ENCODE measurements around the gene CNDP1.

The CNDP1 gene

GRCh38 chr18:74493689-74494088 lies 40.6 kb upstream of the CNDP1 start:
- no peak for TF ChIP-seq CTCF (IDR thresholded peaks at IDR 0.05)
- no peak for DNase-seq (ENCODE audit: low spot score)
- no peak overlapping the region for H3K4me3 ChIP-seq
- no peak overlapping the region for H3K27ac ChIP-seq

GRCh38 chr18:74494514-74494913 lies 39.8 kb upstream of the CNDP1 start:
- no peak for TF ChIP-seq CTCF (IDR thresholded peaks at IDR 0.05)
- no peak overlapping the region for H3K4me3 ChIP-seq
- DNase-seq (ENCODE audit: low spot score): no peak
- H3K27ac ChIP-seq: no peak overlapping the region

DNA sequence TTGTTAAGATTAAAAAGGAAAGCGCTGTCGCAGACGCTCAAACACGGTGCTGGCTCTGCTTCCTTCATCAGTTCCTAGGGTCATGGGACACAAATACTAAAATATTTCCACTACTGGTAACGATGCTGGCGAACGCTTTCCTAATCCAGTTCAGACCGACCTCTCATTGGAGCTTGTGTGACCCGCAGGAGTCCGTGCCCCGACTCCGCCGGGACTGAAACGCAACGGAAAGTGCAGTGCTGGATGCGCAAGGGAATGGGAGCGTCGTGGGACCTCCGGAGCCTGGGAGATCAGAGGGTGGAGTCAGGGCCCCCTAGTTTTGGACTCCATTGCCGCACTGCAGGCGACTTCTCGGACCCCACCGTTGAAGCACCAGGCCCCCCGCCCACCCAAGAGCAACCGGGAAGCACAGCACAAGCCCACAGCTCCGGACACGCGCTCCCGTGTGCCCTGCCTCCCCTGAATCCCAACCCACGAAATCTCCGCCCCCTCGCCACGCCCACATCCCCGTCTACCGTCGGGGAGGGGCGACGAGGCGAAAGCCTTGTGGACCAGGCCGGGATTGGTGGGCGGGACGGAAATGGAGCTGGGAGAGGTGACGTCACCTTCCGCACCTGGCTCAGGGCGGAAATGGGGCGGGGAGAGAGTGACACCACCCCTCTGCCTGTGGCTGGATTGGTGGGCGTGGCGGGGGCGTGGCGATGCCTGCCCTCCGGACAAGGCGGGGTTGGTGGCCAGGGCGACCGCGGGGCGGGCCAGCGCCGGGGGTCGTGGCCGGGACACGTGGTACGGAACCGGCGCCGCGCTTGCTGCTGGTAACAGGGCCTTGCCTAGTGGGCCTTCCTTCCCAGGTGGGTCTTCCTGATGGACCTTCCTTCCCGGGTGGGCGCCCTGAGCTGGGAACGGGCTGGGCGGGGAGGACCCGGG lies 38.5 kb upstream of the CNDP1 start, which contains the start of gene CNDP2:
CNDP2 (plus strand) TSS at position 783 of the 927 bp plus-strand sequence. CDS start 3,611 bp downstream, outside the sequence.
- Histone ChIP-seq H3K27ac (peak within 1 kb of the TSS; percentile 82 to 91), H3K4me3 (peak within 1 kb of the TSS; percentile 81)
- TF ChIP-seq CTCF (IDR thresholded peaks at IDR 0.05): no peak
- peak; percentile 100 for DNase-seq (ENCODE audit: low spot score)

DNA sequence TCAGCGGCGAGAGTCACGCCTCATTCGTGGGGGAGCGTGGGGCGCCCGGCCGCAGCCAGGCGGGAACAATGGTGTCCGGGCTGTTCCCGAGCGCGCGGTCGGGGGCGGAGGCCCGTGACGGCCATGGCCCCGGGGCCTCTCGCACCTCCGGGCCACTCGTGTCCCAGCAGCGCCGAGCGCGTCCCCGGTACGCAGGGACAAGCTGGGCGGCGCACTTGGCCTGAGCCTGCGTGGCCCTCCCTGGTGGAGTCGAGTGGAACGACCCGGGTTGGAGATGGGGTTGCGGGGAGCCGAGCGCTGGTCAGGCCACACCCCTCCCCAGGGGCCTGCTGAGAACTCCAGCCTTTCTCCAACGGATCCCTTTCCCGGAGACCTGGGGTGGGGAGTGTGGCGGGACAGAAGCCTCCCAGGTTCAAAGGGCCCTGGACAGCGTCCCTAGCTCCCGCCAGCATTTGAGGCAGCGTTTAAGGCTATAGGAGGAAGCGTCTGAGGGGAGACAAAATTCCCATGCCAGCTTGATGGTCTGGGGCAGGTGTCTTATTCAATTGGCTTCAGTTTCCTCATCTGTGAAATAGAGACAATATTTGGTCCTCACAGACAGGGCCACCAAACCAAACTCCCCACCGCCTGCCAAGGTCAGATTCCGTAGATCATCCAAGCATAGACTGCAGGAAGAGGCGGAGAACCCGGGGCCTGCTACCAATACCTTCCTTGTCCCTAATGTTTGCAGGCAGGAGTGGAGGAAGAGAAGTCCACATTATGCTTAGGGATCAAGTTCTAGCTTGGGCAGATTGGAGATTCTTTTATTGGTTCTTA lies 37.6 kb upstream of the CNDP1 start:
- DNase-seq (ENCODE audit: low spot score): no peak
- H3K4me3 ChIP-seq: peak overlapping the region; percentile 81
- TF ChIP-seq CTCF (IDR thresholded peaks at IDR 0.05): no peak
- H3K27ac ChIP-seq: peak overlapping the region; percentile 69 to 91

DNA sequence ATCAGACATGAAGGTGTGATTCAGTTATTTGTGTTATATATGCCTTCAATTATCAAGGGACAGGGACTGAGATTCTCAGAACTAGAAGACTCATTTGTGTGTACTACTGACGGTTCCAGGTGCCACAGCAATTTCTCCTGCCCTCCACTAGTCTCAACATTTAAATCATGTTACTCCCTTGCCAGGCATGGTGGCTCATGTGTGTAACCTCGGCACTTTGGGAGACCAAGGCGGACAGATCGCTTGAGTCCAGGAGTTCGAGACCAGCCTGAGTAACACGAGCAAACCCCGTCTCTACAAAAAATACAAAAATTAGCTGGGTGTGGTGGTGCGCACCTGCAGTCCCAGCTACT lies 37.0 kb upstream of the CNDP1 start:
- Histone ChIP-seq H3K27ac (peak overlapping the region in 1 of 2 donors; percentile 91), H3K4me3 (peak overlapping the region; percentile 81)
- DNase-seq (ENCODE audit: low spot score): no peak
- TF ChIP-seq CTCF (IDR thresholded peaks at IDR 0.05): no peak

GRCh38 chr18:74497778-74498177 lies 36.5 kb upstream of the CNDP1 start:
- no peak overlapping the region for H3K4me3 ChIP-seq
- TF ChIP-seq CTCF (IDR thresholded peaks at IDR 0.05): no peak
- no peak overlapping the region for H3K27ac ChIP-seq
- DNase-seq (ENCODE audit: low spot score): no peak

All from coronary artery (tissue), 2 donors.